ENCODE results near the gene ARSB.

GRCh38 chr5:78803941-78804340 is 181.2 kb downstream of the ARSB start:
- TF ChIP-seq CTCF (conservative IDR thresholded peaks at IDR 0.05; ENCODE audit: low read length) (no peak), EZH2phosphoT487 (IDR thresholded peaks at IDR 0.05; ENCODE audit: borderline replicate concordance) (no peak)
